SK-N-SH (cell line): Measurements from ENCODE around the gene SRRM2. TPM values are rescaled to one million over a fixed set of nuclear protein-coding genes. Genes with fewer than 3 reads are reported as not detected.

Experiments
- CTCF ChIA-PET: fragments of 300-600, 350-600 bp; formaldehyde crosslinking; extraction: SDS; loops from one replicate; lab custom pipeline; 2021; lab: Yijun Ruan, JAX
- POLR2A ChIA-PET: fragments of 350-600 bp; sonication (Branson Sonifier 250); formaldehyde crosslinking; extraction: SDS; loops from one replicate; lab custom pipeline; 2020; ENCODE audit warnings: antibody characterized with exemption, inconsistent platforms; lab: Yijun Ruan, JAX
- DNase-seq: peaks from one replicate; pipeline ENCODE4 v3.0.0; 2012
- H2AFZ ChIP-seq: fragments of 200-600 bp; sonication (generic); 2 replicates; pipeline ENCODE4 v1.8.1; 2016; ENCODE audit warnings: antibody characterized with exemption, mild to moderate bottlenecking, low read depth
- H3F3A ChIP-seq: fragments of 200-600 bp; sonication (generic); replicated peaks from 2 replicates; pipeline ENCODE3; 2016; ENCODE audit warnings: antibody characterized with exemption, mild to moderate bottlenecking; ENCODE audit not compliant: insufficient read depth
- H3K27ac ChIP-seq, 2 experiments: fragments of 200-500 bp in 1 of 2; fragments of 200-600 bp in 1 of 2; sonication (Bioruptor generic) in 1 of 2; sonication (generic), shearing (Covaris generic) in 1 of 2; 2 replicates each; pipeline versions ENCODE4 v1.5.1 to v1.6.1; 2014 to 2016; ENCODE audit warnings: low read depth in 2 of 2, inconsistent platforms in 1 of 2, low read length in 1 of 2, mild to moderate bottlenecking in 1 of 2, mixed read lengths in 1 of 2
- H3K27me3 ChIP-seq: fragments of 200-600 bp; sonication (generic), shearing (Covaris generic); 2 replicates; pipeline ENCODE4 v1.6.1; 2016; ENCODE audit warnings: mixed run types; ENCODE audit not compliant: insufficient read depth
- H3K36me3 ChIP-seq, 2 experiments: fragments of 200-500 bp in 1 of 2; fragments of 200-600 bp in 1 of 2; sonication (Bioruptor generic) in 1 of 2; sonication (generic) in 1 of 2; replicated peaks in 1 of 2; 2 replicates each; pipeline versions ENCODE3 to v1.5.1; 2014 to 2016; ENCODE audit warnings: low read length in 1 of 2, mild to moderate bottlenecking in 1 of 2; ENCODE audit not compliant: insufficient read depth in 2 of 2, control insufficient read depth in 1 of 2
- H3K4me1 ChIP-seq, 2 experiments: fragments of 200-500 bp in 1 of 2; fragments of 200-600 bp in 1 of 2; sonication (Bioruptor generic) in 1 of 2; sonication (generic), shearing (Covaris generic) in 1 of 2; 2 replicates each; pipeline versions ENCODE4 v1.5.1 to v1.6.1; 2014 to 2016; ENCODE audit warnings: low read depth in 1 of 2, low read length in 1 of 2, mixed run types in 1 of 2; ENCODE audit not compliant: insufficient read depth in 2 of 2, control insufficient read depth in 1 of 2
- H3K4me2 ChIP-seq: fragments of 200-600 bp; sonication (generic), shearing (Covaris generic); 2 replicates; pipeline ENCODE4 v1.6.1; 2017; ENCODE audit warnings: mixed run types
- H3K4me3 ChIP-seq, 2 experiments: fragments of 200-500 bp in 1 of 2; fragments of 200-600 bp in 1 of 2; sonication (Bioruptor generic) in 1 of 2; sonication (generic), shearing (Covaris generic) in 1 of 2; 2 replicates each; pipeline versions ENCODE4 v1.5.1 to v1.8.1; 2014 to 2016; ENCODE audit warnings: low read depth in 2 of 2, inconsistent platforms in 1 of 2, low read length in 1 of 2, mild to moderate bottlenecking in 1 of 2, mixed read lengths in 1 of 2, moderate library complexity in 1 of 2
- H3K79me2 ChIP-seq: fragments of 200-600 bp; sonication (generic); 2 replicates; pipeline ENCODE4 v1.8.1; 2017; ENCODE audit warnings: mild to moderate bottlenecking; ENCODE audit not compliant: insufficient read depth
- H3K9ac ChIP-seq: fragments of 200-600 bp; sonication (generic); 2 replicates; pipeline ENCODE4 v1.6.1; 2017; ENCODE audit warnings: mixed run types
- H3K9me2 ChIP-seq: fragments of 200-600 bp; sonication (generic); 2 replicates; pipeline ENCODE4 v1.6.1; 2017; ENCODE audit warnings: mixed run types
- H3K9me3 ChIP-seq: fragments of 200-600 bp; sonication (generic); 2 replicates; pipeline ENCODE4 v1.6.1; 2017; ENCODE audit warnings: mixed run types, mild to moderate bottlenecking, moderate library complexity
- H4K20me1 ChIP-seq: fragments of 200-600 bp; sonication (generic); 2 replicates; pipeline ENCODE4 v1.6.1; 2017; ENCODE audit warnings: mild to moderate bottlenecking, mixed run types; ENCODE audit not compliant: insufficient read depth
- CHD2 ChIP-seq: fragments of 150-350 bp; IDR thresholded peaks from 2 replicates; pipeline ENCODE4 v1.6.1; 2018; ENCODE audit warnings: low read length; ENCODE audit not compliant: partially characterized antibody
- EP300 ChIP-seq, 2 experiments: IDR thresholded peaks; 2 replicates each; pipeline versions ENCODE4 v1.4.0 to v1.6.1; 2012; ENCODE audit warnings: borderline replicate concordance in 1 of 2, low read depth in 1 of 2, low read length in 1 of 2
- EZH2phosphoT487 ChIP-seq: fragments of 200-600 bp; sonication (generic); IDR thresholded peaks from 2 replicates; pipeline ENCODE4 v1.6.1; 2017; ENCODE audit warnings: low read depth, mixed run types, mild to moderate bottlenecking, antibody characterized with exemption, moderate library complexity, borderline replicate concordance
- FOSL2 ChIP-seq: IDR thresholded peaks from 2 replicates; pipeline ENCODE4 v1.4.0; 2012; ENCODE audit warnings: low read depth, mild to moderate bottlenecking, moderate library complexity, borderline replicate concordance
- FOXJ3 ChIP-seq: sonication (generic); formaldehyde crosslinking; IDR thresholded peaks from 2 replicates; pipeline ENCODE4 v1.5.1; 2020; ENCODE audit warnings: mild to moderate bottlenecking, missing genetic modification reagents
- GABPA ChIP-seq: IDR thresholded peaks from 2 replicates; pipeline ENCODE4 v1.4.0; 2012; ENCODE audit warnings: low read depth, mild to moderate bottlenecking
- GATA2 ChIP-seq: sonication (generic); formaldehyde crosslinking; IDR thresholded peaks from 2 replicates; pipeline ENCODE4 v1.5.0; 2020; ENCODE audit warnings: mild to moderate bottlenecking, missing genetic modification reagents
- JUND ChIP-seq: IDR thresholded peaks from 2 replicates; pipeline ENCODE4 v1.4.0; 2012
- MXI1 ChIP-seq: IDR thresholded peaks from 2 replicates; pipeline ENCODE4 v1.6.1; 2012; ENCODE audit warnings: mild to moderate bottlenecking, low read depth, low read length, improper control_type of control experiment
- NFIC ChIP-seq: IDR thresholded peaks from 2 replicates; pipeline ENCODE4 v1.4.0; 2012; ENCODE audit warnings: borderline replicate concordance
- NRF1 ChIP-seq: IDR thresholded peaks from 2 replicates; pipeline ENCODE4 v1.6.1; 2012; ENCODE audit warnings: low read depth, mild to moderate bottlenecking, low read length
- POLR2AphosphoS5 ChIP-seq: IDR thresholded peaks from 2 replicates; pipeline ENCODE4 v1.6.1; 2012; ENCODE audit warnings: low read depth, low read length
- RAD21 ChIP-seq: IDR thresholded peaks from 2 replicates; pipeline ENCODE4 v1.6.1; 2012; ENCODE audit warnings: mild to moderate bottlenecking, low read length
- RFX5 ChIP-seq: IDR thresholded peaks from 2 replicates; pipeline ENCODE4 v1.6.1; 2012; ENCODE audit warnings: mild to moderate bottlenecking, improper control_type of control experiment, low read length
- SIN3A ChIP-seq: IDR thresholded peaks from 2 replicates; pipeline ENCODE4 v1.6.1; 2012; ENCODE audit warnings: low read depth, mild to moderate bottlenecking, low read length, moderate library complexity, borderline replicate concordance
- SMC3 ChIP-seq: IDR thresholded peaks from 2 replicates; pipeline ENCODE4 v1.6.1; 2012; ENCODE audit warnings: low read depth, low read length, improper control_type of control experiment
- TAF1 ChIP-seq: IDR thresholded peaks from 2 replicates; pipeline ENCODE4 v1.6.1; 2012; ENCODE audit warnings: low read depth, mild to moderate bottlenecking, low read length, moderate library complexity, borderline replicate concordance
- TCF12 ChIP-seq: IDR thresholded peaks from 2 replicates; pipeline ENCODE4 v1.4.0; 2012
- TEAD4 ChIP-seq: IDR thresholded peaks from 2 replicates; pipeline ENCODE4 v1.4.0; 2012; ENCODE audit warnings: mild to moderate bottlenecking, borderline replicate concordance; ENCODE audit not compliant: insufficient read depth
- YY1 ChIP-seq: IDR thresholded peaks from 2 replicates; pipeline ENCODE4 v1.4.0; 2012; ENCODE audit warnings: low read depth, mild to moderate bottlenecking
- WGBS: methylation state at CpG from one replicate; pipeline ENCODE4 v1.1.6; 2017; ENCODE audit warnings: low lambda C conversion rate; 5-methylcytosine and 5-hydroxymethylcytosine counted together
- polyA plus RNA-seq, 3 experiments: library from polyadenylated mRNA; depleted of rRNA; stranded (reverse); fragments of >200 nt; gene quantifications; 2 replicates each; pipeline ENCODE4 v1.2.3, GENCODE V29; 2012
- TF ChIP-seq, protein P1 (sequence below): IDR thresholded peaks from 2 replicates; pipeline ENCODE4 v1.4.0; 2012; ENCODE audit warnings: low read depth
- TF ChIP-seq, protein P2 (sequence below): fragments of 150-350 bp; IDR thresholded peaks from 2 replicates; pipeline ENCODE4 v1.6.1; 2017; ENCODE audit warnings: antibody characterized with exemption, low read length, low read depth, borderline replicate concordance
- TF ChIP-seq, protein P3 (sequence below): IDR thresholded peaks from 2 replicates; pipeline ENCODE4; 2012
- TF ChIP-seq, protein P4 (sequence below): IDR thresholded peaks from 2 replicates; pipeline ENCODE4 v1.6.1; 2012; ENCODE audit warnings: mild to moderate bottlenecking, low read depth, low read length, moderate library complexity
- TF ChIP-seq, protein P5 (sequence below): IDR thresholded peaks from 2 replicates; pipeline ENCODE4 v1.4.0; 2012; ENCODE audit warnings: low read depth, borderline replicate concordance

Gene SRRM2
- 100 and 143 TPM in 2 replicates for polyA plus RNA-seq (2012; rRNA removed)
- 44.8 and 65.2 TPM in 2 replicates for polyA plus RNA-seq (2012; cell fraction: cytosol; rRNA removed)
- polyA plus RNA-seq (2012; cell fraction: nucleus; rRNA removed): 657 and 768 TPM in 2 replicates

DNA sequence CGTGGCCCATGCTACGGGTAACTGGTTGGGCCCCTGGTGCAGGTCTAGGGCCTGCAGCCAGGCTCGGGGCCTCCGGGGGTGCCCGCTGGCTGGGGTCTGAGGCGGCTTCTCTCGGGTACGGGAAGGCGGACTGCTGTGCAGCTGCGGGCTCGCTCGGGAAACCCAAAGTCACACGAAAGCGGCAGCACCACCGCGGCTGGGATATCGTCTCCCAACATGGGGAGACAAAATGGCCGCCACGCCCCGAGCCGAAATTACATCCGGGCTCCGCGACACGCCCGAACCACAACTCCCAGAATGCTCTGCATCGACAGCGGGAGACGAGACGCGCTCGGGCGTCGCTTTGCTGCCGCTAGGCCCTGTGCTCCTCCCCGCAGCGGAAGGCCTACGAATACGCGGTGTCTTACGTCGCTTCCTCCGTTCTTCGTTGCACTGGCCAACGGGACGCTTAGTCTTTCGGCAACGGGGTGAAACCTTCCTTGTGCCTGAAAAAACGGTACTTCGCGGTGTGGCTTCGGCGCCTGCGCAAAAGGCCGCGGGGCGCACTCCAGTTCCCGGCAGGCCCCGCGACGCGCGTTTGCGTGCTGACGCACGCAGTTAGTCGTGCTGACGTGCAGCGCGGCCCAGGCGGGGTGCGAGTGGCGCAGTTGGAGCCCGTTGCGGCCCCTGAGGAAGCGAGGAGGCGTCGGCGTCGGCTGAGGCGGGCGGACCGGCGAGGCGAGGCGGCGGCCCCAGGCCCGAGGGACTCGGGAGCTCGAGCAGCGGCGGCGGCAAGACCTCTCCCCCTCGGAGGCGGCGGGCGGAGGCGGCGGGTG is at the start of gene SRRM2:
SRRM2 (plus strand) TSS at position 604 of the 815 bp plus-strand sequence. CDS start 3,727 bp downstream, outside the sequence.
- H3K4me2 ChIP-seq: peak within 1 kb of the TSS; percentile 81
- no peaks in the 10 kb centered on the region for H3K9me3 ChIP-seq
- peaks cover 3% of the 10 kb centered on the region for H3F3A ChIP-seq
- H3K27me3 ChIP-seq: no peaks in the 10 kb centered on the region
- H3K9ac ChIP-seq: peak within 1 kb of the TSS; percentile 94
- peaks cover 12 to 20% of the 10 kb centered on the region in 2 experiments; a peak in 3 of 4 replicates for H3K4me1 ChIP-seq
- peak within 1 kb of the TSS; percentile 99 to 100 for H3K27ac ChIP-seq
- H2AFZ ChIP-seq: peak within 1 kb of the TSS; percentile 86
- ChIA-PET POLR2A (interaction anchor here (0.9 to 2.5 kb wide), 5 partner anchors 11 to 70 kb away, joined by 3 to 19 read pairs (median 5); partner anchors contain the start of gene KCTD5), CTCF (interaction anchor here (0.8 to 3.2 kb wide), 6 partner anchors 10 to 278 kb away, joined by 3 to 12 read pairs (median 3); no protein-coding TSS in a partner anchor)
- WGBS: 3% methylated on average over 15 of the region's 99 CpGs
- DNase-seq: peak; percentile 95
- H3K4me3 ChIP-seq: peak within 1 kb of the TSS; percentile 76 to 98
- peaks cover 43% of the 10 kb centered on the region for H4K20me1 ChIP-seq
- H3K79me2 ChIP-seq: peaks cover 55% of the 10 kb centered on the region
- H3K36me3 ChIP-seq: peaks cover 12 to 17% of the 10 kb centered on the region in 2 experiments
- no peaks in the 10 kb centered on the region for H3K9me2 ChIP-seq
- TF ChIP-seq, protein P1, sequence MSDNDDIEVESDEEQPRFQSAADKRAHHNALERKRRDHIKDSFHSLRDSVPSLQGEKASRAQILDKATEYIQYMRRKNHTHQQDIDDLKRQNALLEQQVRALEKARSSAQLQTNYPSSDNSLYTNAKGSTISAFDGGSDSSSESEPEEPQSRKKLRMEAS: peak; percentile 97; the same call in 1 of the 2 replicates
- TF ChIP-seq MXI1 (peak; percentile 8; the same call in 1 of the 2 replicates), GATA2 (CRISPR knock-in tag) (no peak), FOXJ3 (CRISPR knock-in tag) (peak; percentile 29; the same call in 1 of the 2 replicates), POLR2AphosphoS5 (peak; percentile 68), YY1 (peak; percentile 97), EP300 (IDR thresholded peaks at IDR 0.05; ENCODE audit: borderline replicate concordance in 1 of 2, low read depth in 1 of 2, low read length in 1 of 2) (no peak), TCF12 (no peak; the same call in 1 of the 2 replicates), TAF1 (peak; percentile 44; the same call in 1 of the 2 replicates), SMC3 (no peak), RAD21 (no peak), JUND (no peak), NRF1 (peak; percentile 63), NFIC (no peak), SIN3A (no peak), TEAD4 (no peak), FOSL2 (no peak), RFX5 (no peak), CHD2 (peak; percentile 18), EZH2phosphoT487 (no peak), GABPA (peak; percentile 59)
- TF ChIP-seq, protein P2, sequence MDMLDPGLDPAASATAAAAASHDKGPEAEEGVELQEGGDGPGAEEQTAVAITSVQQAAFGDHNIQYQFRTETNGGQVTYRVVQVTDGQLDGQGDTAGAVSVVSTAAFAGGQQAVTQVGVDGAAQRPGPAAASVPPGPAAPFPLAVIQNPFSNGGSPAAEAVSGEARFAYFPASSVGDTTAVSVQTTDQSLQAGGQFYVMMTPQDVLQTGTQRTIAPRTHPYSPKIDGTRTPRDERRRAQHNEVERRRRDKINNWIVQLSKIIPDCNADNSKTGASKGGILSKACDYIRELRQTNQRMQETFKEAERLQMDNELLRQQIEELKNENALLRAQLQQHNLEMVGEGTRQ: no peak
- TF ChIP-seq, protein P3, sequence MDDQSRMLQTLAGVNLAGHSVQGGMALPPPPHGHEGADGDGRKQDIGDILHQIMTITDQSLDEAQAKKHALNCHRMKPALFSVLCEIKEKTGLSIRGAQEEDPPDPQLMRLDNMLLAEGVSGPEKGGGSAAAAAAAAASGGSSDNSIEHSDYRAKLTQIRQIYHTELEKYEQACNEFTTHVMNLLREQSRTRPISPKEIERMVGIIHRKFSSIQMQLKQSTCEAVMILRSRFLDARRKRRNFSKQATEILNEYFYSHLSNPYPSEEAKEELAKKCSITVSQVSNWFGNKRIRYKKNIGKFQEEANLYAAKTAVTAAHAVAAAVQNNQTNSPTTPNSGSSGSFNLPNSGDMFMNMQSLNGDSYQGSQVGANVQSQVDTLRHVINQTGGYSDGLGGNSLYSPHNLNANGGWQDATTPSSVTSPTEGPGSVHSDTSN: no peak
- TF ChIP-seq, protein P4, sequence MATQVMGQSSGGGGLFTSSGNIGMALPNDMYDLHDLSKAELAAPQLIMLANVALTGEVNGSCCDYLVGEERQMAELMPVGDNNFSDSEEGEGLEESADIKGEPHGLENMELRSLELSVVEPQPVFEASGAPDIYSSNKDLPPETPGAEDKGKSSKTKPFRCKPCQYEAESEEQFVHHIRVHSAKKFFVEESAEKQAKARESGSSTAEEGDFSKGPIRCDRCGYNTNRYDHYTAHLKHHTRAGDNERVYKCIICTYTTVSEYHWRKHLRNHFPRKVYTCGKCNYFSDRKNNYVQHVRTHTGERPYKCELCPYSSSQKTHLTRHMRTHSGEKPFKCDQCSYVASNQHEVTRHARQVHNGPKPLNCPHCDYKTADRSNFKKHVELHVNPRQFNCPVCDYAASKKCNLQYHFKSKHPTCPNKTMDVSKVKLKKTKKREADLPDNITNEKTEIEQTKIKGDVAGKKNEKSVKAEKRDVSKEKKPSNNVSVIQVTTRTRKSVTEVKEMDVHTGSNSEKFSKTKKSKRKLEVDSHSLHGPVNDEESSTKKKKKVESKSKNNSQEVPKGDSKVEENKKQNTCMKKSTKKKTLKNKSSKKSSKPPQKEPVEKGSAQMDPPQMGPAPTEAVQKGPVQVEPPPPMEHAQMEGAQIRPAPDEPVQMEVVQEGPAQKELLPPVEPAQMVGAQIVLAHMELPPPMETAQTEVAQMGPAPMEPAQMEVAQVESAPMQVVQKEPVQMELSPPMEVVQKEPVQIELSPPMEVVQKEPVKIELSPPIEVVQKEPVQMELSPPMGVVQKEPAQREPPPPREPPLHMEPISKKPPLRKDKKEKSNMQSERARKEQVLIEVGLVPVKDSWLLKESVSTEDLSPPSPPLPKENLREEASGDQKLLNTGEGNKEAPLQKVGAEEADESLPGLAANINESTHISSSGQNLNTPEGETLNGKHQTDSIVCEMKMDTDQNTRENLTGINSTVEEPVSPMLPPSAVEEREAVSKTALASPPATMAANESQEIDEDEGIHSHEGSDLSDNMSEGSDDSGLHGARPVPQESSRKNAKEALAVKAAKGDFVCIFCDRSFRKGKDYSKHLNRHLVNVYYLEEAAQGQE: no peak
- TF ChIP-seq, protein P5, sequence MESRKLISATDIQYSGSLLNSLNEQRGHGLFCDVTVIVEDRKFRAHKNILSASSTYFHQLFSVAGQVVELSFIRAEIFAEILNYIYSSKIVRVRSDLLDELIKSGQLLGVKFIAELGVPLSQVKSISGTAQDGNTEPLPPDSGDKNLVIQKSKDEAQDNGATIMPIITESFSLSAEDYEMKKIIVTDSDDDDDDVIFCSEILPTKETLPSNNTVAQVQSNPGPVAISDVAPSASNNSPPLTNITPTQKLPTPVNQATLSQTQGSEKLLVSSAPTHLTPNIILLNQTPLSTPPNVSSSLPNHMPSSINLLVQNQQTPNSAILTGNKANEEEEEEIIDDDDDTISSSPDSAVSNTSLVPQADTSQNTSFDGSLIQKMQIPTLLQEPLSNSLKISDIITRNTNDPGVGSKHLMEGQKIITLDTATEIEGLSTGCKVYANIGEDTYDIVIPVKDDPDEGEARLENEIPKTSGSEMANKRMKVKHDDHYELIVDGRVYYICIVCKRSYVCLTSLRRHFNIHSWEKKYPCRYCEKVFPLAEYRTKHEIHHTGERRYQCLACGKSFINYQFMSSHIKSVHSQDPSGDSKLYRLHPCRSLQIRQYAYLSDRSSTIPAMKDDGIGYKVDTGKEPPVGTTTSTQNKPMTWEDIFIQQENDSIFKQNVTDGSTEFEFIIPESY: no peak
